Stimulated activated CD8-positive, alpha-beta memory T cell treated with anti-CD3 and anti-CD28 coated beads, Interleukin-7, amount 100 ng/mL, for 24 hours (primary cell): ENCODE measurements around the gene THSD4.

Experiments
- DNase-seq: peaks from one replicate; pipeline ENCODE4 v3.0.0-alpha.2; 2020; ENCODE audit warnings: low read depth

Gene THSD4

GRCh38 chr15:71585159-71585558, 469.9 kb downstream of the THSD4 start:
- DNase-seq, result no peak

- no peak for DNase-seq
Measured at GRCh38 chr15:71586463-71586862, 471.2 kb downstream of the THSD4 start.

GRCh38 chr15:71588746-71589145, 473.5 kb downstream of the THSD4 start:
- DNase-seq, result no peak

- no peak for DNase-seq
Measured at GRCh38 chr15:71591057-71591456, 475.8 kb downstream of the THSD4 start.

- DNase-seq, result no peak
Measured at GRCh38 chr15:71592203-71592602, 476.9 kb downstream of the THSD4 start.

- no peak for DNase-seq
Measured at GRCh38 chr15:71595846-71596553, 480.7 kb downstream of the THSD4 start.

- DNase-seq, result no peak
Measured at GRCh38 chr15:71596672-71597071, 481.4 kb downstream of the THSD4 start.

- DNase-seq, result no peak
Measured at GRCh38 chr15:71597126-71597525, 481.9 kb downstream of the THSD4 start.

GRCh38 chr15:71597637-71598036, 482.4 kb downstream of the THSD4 start:
- DNase-seq, result no peak

GRCh38 chr15:71598741-71599140, 483.5 kb downstream of the THSD4 start:
- DNase-seq, result no peak

- DNase-seq, result no peak
Measured at GRCh38 chr15:71599418-71600151, 484.3 kb downstream of the THSD4 start.

GRCh38 chr15:71600237-71600636, 485.0 kb downstream of the THSD4 start:
- DNase-seq, result no peak

GRCh38 chr15:71601038-71601834, 486.0 kb downstream of the THSD4 start:
- DNase-seq, result no peak

GRCh38 chr15:71603379-71603778, 488.1 kb downstream of the THSD4 start:
- DNase-seq, result no peak

GRCh38 chr15:71607383-71607782, 492.1 kb downstream of the THSD4 start:
- DNase-seq, result no peak

GRCh38 chr15:71610728-71611552, 495.7 kb downstream of the THSD4 start:
- DNase-seq, result no peak

GRCh38 chr15:71611553-71612396, 496.5 kb downstream of the THSD4 start:
- DNase-seq, result no peak

- DNase-seq, result no peak
Measured at GRCh38 chr15:71612397-71612722, 497.1 kb downstream of the THSD4 start.

- no peak for DNase-seq
Measured at GRCh38 chr15:71612869-71613268, 497.6 kb downstream of the THSD4 start.

- DNase-seq, result no peak
Measured at GRCh38 chr15:71623111-71623510, 507.8 kb downstream of the THSD4 start.

- no peak for DNase-seq
Measured at GRCh38 chr15:71626596-71627088, 511.4 kb downstream of the THSD4 start.
